ENCODE measurements around the gene OSR1.

Gene OSR1

GRCh38 chr2:19355416-19355821, 3.0 kb downstream of the OSR1 start:
- Histone ChIP-seq H2AFZ (ENCODE audit: low read depth) (no peak overlapping the region), H3K79me2 (ENCODE audit: insufficient read depth, low read depth) (no peaks in the 10 kb centered on the region), H4K20me1 (ENCODE audit: insufficient read depth) (no peaks in the 10 kb centered on the region), H3K27me3 (ENCODE audit: insufficient read depth, low read depth) (no peaks in the 10 kb centered on the region; the same call in 1 of the 2 replicates), H3K4me2 (no peak overlapping the region), H3K9ac (no peak overlapping the region), H3K4me3 (IDR thresholded peaks at IDR 0.05; ENCODE audit: insufficient read depth, low read depth, low read length) (no peak overlapping the region), H3K36me3 (ENCODE audit: insufficient read depth) (no peaks in the 10 kb centered on the region), H3K27ac (no peak overlapping the region), H3K4me1 (ENCODE audit: low read depth, poor library complexity, severe bottlenecking) (peaks cover 7% of the 10 kb centered on the region)
- no peak for TF ChIP-seq CTCF (conservative IDR thresholded peaks at IDR 0.05; ENCODE audit: low read depth, low read length)

- Histone ChIP-seq H3K27ac (no peak overlapping the region), H3K4me1 (ENCODE audit: low read depth, poor library complexity, severe bottlenecking) (peaks cover 7% of the 10 kb centered on the region), H3K4me2 (no peak overlapping the region), H3K36me3 (ENCODE audit: insufficient read depth) (no peaks in the 10 kb centered on the region), H2AFZ (ENCODE audit: low read depth) (no peak overlapping the region), H3K9ac (no peak overlapping the region), H3K27me3 (ENCODE audit: insufficient read depth, low read depth) (no peaks in the 10 kb centered on the region; the same call in 1 of the 2 replicates), H4K20me1 (ENCODE audit: insufficient read depth) (no peaks in the 10 kb centered on the region), H3K79me2 (ENCODE audit: insufficient read depth, low read depth) (no peaks in the 10 kb centered on the region), H3K4me3 (IDR thresholded peaks at IDR 0.05; ENCODE audit: insufficient read depth, low read depth, low read length) (no peak overlapping the region)
- TF ChIP-seq CTCF (conservative IDR thresholded peaks at IDR 0.05; ENCODE audit: low read depth, low read length), result no peak
Observed at GRCh38 chr2:19355014-19355405, 3.4 kb downstream of the OSR1 start.

- Histone ChIP-seq H3K4me1 (ENCODE audit: low read depth, poor library complexity, severe bottlenecking) (no peaks in the 10 kb centered on the region), H4K20me1 (ENCODE audit: insufficient read depth) (no peaks in the 10 kb centered on the region), H3K27ac (no peak overlapping the region), H3K4me2 (no peak overlapping the region), H3K79me2 (ENCODE audit: insufficient read depth, low read depth) (no peaks in the 10 kb centered on the region), H2AFZ (ENCODE audit: low read depth) (no peak overlapping the region), H3K36me3 (ENCODE audit: insufficient read depth) (no peaks in the 10 kb centered on the region), H3K9ac (no peak overlapping the region), H3K27me3 (ENCODE audit: insufficient read depth, low read depth) (no peaks in the 10 kb centered on the region; the same call in 1 of the 2 replicates), H3K4me3 (IDR thresholded peaks at IDR 0.05; ENCODE audit: insufficient read depth, low read depth, low read length) (no peak overlapping the region)
- TF ChIP-seq CTCF (conservative IDR thresholded peaks at IDR 0.05; ENCODE audit: low read depth, low read length), result no peak
Observed at GRCh38 chr2:19353721-19354050, 4.7 kb downstream of the OSR1 start.

- Histone ChIP-seq H3K4me3 (IDR thresholded peaks at IDR 0.05; ENCODE audit: insufficient read depth, low read depth, low read length) (no peak overlapping the region), H3K36me3 (ENCODE audit: insufficient read depth) (no peaks in the 10 kb centered on the region), H3K79me2 (ENCODE audit: insufficient read depth, low read depth) (no peaks in the 10 kb centered on the region), H3K4me2 (no peak overlapping the region), H2AFZ (ENCODE audit: low read depth) (no peak overlapping the region), H3K4me1 (ENCODE audit: low read depth, poor library complexity, severe bottlenecking) (no peaks in the 10 kb centered on the region), H3K9ac (no peak overlapping the region), H4K20me1 (ENCODE audit: insufficient read depth) (no peaks in the 10 kb centered on the region), H3K27ac (no peak overlapping the region), H3K27me3 (ENCODE audit: insufficient read depth, low read depth) (no peaks in the 10 kb centered on the region; the same call in 1 of the 2 replicates)
- TF ChIP-seq CTCF (conservative IDR thresholded peaks at IDR 0.05; ENCODE audit: low read depth, low read length), result no peak
Observed at GRCh38 chr2:19352946-19353720, 5.3 kb downstream of the OSR1 start.

Data from KMS-11 (cell line).